Keratinocyte (primary cell): Measurements from ENCODE around the gene PIWIL4.

Experiments
- EZH2 ChIP-seq: IDR thresholded peaks from one replicate; pipeline ENCODE4 v1.6.1; 2012; ENCODE audit warnings: inconsistent platforms, mild to moderate bottlenecking, low read length, moderate library complexity
- TF ChIP-seq, protein P1 (sequence below), 3 experiments: IDR thresholded peaks in 1 of 3; conservative IDR thresholded peaks in 1 of 3; optimal IDR thresholded peaks in 1 of 3; 2 replicates in 2 of 3; 3 replicates in 1 of 3; pipeline versions ENCODE3 to v1.5.1; 2011; ENCODE audit warnings: low read length in 3 of 3, mild to moderate bottlenecking in 3 of 3, moderate library complexity in 2 of 3, control low read depth in 1 of 3, inconsistent platforms in 1 of 3; ENCODE audit not compliant: insufficient read depth in 2 of 3; ENCODE audit errors: extremely low read depth in 1 of 3

DNA sequence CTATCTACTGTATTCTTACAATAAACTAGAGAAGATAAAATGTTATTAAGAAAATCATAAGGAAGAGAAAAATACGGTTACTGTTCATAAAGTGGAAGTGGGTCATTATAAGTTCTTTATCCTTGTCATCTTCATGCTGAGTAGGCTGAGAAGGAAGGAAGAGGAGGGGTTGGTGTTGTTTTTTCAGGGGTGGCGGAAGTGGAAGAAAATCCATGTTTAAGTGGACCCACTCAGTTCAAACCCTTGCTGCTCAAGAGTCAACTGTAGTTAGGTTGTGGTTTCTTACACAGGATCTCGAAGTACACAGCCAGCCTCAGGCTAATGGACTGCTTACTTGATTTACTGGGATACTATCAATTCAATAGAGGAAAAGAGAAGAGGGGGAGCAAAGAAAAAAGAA, 63.1 kb downstream of the PIWIL4 start:
- TF ChIP-seq, protein P1, sequence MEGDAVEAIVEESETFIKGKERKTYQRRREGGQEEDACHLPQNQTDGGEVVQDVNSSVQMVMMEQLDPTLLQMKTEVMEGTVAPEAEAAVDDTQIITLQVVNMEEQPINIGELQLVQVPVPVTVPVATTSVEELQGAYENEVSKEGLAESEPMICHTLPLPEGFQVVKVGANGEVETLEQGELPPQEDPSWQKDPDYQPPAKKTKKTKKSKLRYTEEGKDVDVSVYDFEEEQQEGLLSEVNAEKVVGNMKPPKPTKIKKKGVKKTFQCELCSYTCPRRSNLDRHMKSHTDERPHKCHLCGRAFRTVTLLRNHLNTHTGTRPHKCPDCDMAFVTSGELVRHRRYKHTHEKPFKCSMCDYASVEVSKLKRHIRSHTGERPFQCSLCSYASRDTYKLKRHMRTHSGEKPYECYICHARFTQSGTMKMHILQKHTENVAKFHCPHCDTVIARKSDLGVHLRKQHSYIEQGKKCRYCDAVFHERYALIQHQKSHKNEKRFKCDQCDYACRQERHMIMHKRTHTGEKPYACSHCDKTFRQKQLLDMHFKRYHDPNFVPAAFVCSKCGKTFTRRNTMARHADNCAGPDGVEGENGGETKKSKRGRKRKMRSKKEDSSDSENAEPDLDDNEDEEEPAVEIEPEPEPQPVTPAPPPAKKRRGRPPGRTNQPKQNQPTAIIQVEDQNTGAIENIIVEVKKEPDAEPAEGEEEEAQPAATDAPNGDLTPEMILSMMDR (optimal IDR thresholded peaks at IDR 0.05 in 1 of 3, IDR thresholded peaks at IDR 0.05 in 1 of 3, conservative IDR thresholded peaks at IDR 0.05 in 1 of 3; ENCODE audit: extremely low read depth in 1 of 3, insufficient read depth in 2 of 3, low read length in 3 of 3): no peak
- no peak for TF ChIP-seq EZH2
